Neural crest cell (in vitro differentiated cells): ENCODE data around the gene ZFAND2B. TPM values are rescaled to one million over a fixed set of nuclear protein-coding genes. Genes with fewer than 3 reads are reported as not detected.
A peak's percentile ranks its signal among the peaks of the same experiment; 100 is the strongest.

Experiments
- DNase-seq: peaks from one replicate; pipeline ENCODE4 v3.0.0; 2021; ENCODE audit warnings: low read depth, mixed read lengths, low spot score
- H3K27ac Mint-ChIP-seq: one replicate; pipeline ENCODE4 v1.8.0; 2021; ENCODE audit warnings: mild to moderate bottlenecking, mixed read lengths; ENCODE audit not compliant: unreplicated experiment
- H3K27me3 Mint-ChIP-seq: 2 replicates; pipeline ENCODE4 v1.8.0; 2021; ENCODE audit warnings: low read depth, mild to moderate bottlenecking, mixed read lengths
- H3K36me3 Mint-ChIP-seq: 2 replicates; pipeline ENCODE4 v1.8.0; 2021; ENCODE audit warnings: low read depth, mild to moderate bottlenecking, mixed read lengths
- H3K4me1 Mint-ChIP-seq: 2 replicates; pipeline ENCODE4 v1.8.0; 2021; ENCODE audit warnings: mixed read lengths
- H3K4me3 Mint-ChIP-seq: one replicate; pipeline ENCODE4 v1.8.0; 2021; ENCODE audit warnings: mild to moderate bottlenecking, mixed read lengths
- H3K9me3 Mint-ChIP-seq: 2 replicates; pipeline ENCODE4 v1.8.0; 2021; ENCODE audit warnings: mixed read lengths
- total RNA-seq: library from RNA; stranded (reverse); gene quantifications from 2 replicates; pipeline ENCODE4 v1.2.1, GENCODE V29; 2021
- TF ChIP-seq, protein P1 (sequence below): fragments of 200-600 bp; sonication (generic); conservative IDR thresholded peaks from 2 replicates; pipeline ENCODE4 v1.5.0; 2021; ENCODE audit warnings: antibody characterized with exemption, mild to moderate bottlenecking

The ZFAND2B gene
- total RNA-seq, 1 donor from 2014 or later = 30.1 TPM

DNA sequence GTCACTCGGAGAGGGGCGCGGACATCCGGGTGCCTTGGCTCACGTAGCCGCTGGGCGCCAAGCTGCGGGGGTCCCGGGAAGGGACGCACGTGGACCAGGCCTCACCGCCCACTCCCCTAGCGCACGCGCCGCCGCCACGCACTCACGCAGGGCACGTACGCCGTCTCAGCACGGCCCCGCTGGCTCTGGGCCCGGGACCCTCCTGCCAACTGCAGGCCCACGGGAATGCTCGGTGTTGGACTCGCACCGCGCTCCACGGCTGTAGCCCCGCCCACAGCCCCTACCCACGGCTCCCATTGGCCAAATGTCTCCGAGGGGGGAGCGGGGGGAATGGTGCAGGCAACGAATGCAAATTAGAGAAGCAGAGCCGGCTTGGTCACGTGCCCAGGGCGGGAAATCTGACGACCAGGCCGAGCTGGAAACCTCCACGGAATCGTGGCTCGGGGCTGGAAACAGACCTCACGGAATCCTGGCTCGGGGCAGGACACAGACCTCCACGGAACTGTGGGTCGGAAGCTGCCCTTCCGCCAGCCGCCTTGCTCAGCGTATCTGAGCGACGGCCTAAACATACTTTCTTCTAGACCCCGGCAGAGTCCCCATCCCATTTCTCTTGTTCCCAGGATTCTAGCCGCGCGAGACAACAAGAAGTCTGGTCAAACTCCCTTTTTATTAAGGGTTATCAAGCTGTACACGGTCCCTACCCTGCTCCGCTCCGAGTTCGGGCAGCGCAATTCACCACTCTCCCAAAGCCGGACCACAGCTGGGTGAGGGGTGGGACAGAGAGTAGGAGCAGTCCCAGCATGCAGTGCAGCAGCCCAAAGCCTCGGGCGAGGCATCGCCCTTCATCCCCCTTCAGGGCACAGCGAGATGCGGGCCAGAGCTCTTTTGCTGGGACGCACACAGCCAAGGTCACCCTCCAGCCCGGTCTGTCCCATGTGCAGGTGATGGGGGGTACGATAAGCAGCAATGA is 12.4 kb downstream of the ZFAND2B start, which contains the start of gene ABCB6:
ABCB6 (minus strand) TSS at position 227 of the 970 bp plus-strand sequence. CDS start 285 bp downstream, outside the sequence.
- Mint-ChIP-seq H3K27ac (peak within 1 kb of the TSS; percentile 97), H3K4me3 (peak within 1 kb of the TSS; percentile 97), H3K27me3 (no peaks in the 10 kb centered on the region), H3K36me3 (peaks cover 5% of the 10 kb centered on the region), H3K4me1 (peaks cover 19% of the 10 kb centered on the region), H3K9me3 (no peaks in the 10 kb centered on the region)
- TF ChIP-seq, protein P1, sequence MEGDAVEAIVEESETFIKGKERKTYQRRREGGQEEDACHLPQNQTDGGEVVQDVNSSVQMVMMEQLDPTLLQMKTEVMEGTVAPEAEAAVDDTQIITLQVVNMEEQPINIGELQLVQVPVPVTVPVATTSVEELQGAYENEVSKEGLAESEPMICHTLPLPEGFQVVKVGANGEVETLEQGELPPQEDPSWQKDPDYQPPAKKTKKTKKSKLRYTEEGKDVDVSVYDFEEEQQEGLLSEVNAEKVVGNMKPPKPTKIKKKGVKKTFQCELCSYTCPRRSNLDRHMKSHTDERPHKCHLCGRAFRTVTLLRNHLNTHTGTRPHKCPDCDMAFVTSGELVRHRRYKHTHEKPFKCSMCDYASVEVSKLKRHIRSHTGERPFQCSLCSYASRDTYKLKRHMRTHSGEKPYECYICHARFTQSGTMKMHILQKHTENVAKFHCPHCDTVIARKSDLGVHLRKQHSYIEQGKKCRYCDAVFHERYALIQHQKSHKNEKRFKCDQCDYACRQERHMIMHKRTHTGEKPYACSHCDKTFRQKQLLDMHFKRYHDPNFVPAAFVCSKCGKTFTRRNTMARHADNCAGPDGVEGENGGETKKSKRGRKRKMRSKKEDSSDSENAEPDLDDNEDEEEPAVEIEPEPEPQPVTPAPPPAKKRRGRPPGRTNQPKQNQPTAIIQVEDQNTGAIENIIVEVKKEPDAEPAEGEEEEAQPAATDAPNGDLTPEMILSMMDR = no peak
- peak; percentile 92 for DNase-seq

DNA sequence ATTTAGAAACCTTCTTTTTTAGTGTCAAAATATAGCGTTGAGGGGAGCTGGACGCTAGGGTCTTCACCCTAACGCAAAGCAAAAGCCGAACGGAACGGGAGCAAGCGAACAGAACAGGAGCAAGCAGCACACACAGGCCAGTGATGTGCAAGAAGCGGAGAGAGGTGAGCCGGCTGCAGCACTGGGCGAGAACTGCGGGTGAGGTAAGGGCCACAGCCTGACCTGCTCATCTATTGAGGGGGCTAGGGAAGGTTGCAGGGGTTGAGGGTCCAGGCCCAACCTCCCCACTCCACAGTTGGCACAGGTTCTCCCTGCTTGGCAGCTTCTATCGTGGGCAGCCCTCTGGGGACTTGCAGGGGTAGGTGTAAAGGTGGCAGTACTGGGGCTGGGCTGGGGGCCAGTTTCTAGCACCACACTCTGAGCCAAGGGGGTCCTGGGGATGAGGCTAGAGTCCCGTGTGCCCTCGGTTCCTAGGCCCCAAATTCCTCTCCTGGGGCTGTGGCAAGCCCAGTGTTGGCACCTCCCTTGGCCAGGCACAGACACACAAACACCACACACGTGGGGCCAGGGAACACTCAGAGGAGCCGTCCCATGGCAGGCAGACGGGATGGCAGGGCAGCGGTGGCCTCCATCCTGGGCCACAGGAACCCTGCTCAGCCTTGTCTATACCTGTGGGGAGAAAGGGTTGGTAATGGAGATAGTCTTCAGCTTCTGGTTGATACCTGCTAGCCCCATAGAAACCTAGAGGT is 13.4 kb downstream of the ZFAND2B start:
- Mint-ChIP-seq H3K4me3 (peak overlapping the region; percentile 83), H3K9me3 (no peaks in the 10 kb centered on the region), H3K27ac (no peak overlapping the region), H3K36me3 (peaks cover 5% of the 10 kb centered on the region), H3K27me3 (no peaks in the 10 kb centered on the region), H3K4me1 (peaks cover 19% of the 10 kb centered on the region)
- no peak for DNase-seq
- TF ChIP-seq, protein P1 = no peak

DNA sequence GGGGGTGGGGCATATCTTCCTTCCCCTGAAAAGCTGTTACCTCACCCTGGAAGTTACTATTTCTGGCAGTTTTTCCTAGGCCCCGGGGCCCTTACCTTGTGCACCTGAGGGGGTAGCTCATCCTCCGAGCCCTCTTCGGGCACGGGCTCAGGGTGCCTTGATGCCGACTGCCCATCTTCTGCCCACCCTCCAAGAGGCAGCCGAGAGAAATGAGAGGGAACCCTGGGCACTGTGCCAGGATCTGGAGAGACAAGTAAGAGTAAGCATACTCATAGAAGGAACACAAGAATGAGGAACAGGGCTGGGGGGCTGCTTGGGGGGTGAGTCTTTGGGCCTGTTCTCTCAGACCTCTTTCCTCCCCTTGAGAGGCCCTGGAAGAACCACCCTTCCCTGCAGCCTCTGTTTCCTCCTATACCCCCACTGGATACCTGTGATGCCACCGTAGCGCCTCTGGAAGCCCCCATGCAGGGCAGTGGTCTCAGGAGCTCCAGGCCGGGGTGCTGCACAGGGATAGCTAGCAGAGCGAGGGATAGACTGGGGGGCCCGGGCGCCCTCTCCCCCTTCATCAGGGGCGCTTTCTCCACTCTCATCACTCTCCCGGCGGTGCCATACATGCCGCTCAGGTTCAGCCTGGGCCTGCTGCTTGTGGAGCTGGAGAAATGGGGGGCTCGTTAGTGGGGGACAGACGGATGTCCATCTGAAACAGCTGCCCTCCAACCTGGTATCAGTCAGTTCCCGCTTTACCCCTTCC is 14.2 kb downstream of the ZFAND2B start:
- H3K36me3 Mint-ChIP-seq = peaks cover 5% of the 10 kb centered on the region
- TF ChIP-seq, protein P1 = no peak
- no peaks in the 10 kb centered on the region for H3K9me3 Mint-ChIP-seq
- DNase-seq = no peak
- H3K27me3 Mint-ChIP-seq = no peaks in the 10 kb centered on the region
- no peak overlapping the region for H3K27ac Mint-ChIP-seq
- peak overlapping the region; percentile 55 for H3K4me3 Mint-ChIP-seq
- peaks cover 19% of the 10 kb centered on the region for H3K4me1 Mint-ChIP-seq

DNA sequence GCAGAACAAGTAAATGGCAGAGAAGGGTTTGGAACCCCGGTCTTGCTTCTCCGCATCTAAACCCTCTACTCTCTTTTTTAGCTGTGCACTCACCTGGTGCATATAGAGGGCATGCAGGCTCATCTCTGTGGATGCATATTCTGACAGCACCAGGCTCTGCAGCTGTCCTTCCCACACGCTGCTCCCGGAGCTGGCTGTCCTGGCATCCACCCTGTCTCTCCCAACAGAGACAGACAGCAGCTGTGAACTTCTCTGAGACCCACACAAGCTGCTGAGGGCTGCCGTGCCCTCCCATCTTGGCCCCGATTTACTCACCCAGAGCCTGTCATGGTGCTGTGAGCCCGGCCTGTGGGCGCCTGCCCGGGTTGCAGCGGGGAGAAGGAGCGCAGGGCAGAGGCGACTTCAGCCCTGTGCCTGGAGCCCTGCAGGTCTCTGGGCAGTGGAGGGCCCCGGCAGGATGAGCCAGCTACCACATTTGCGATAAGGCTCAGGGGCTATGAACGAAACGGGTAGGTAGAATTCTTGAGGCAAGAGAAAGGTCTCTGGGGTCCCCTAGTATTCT is 15.5 kb downstream of the ZFAND2B start:
- TF ChIP-seq, protein P1 = no peak
- Mint-ChIP-seq H3K4me3 (no peak overlapping the region), H3K4me1 (peaks cover 14% of the 10 kb centered on the region), H3K27ac (no peak overlapping the region), H3K36me3 (peaks cover 2% of the 10 kb centered on the region), H3K27me3 (no peaks in the 10 kb centered on the region), H3K9me3 (no peaks in the 10 kb centered on the region)
- DNase-seq = no peak
